HuH-7 (cell line): ENCODE results near the gene CMTM5.
"Not testable (repeated sequence)": the region's sequence is repeated elsewhere in the genome, so short reads cannot be mapped to it uniquely, and the experiment has no call there.

ENCODE experiments used
- DNase-seq: peaks from one replicate; pipeline ENCODE4 v3.0.0; 2011; ENCODE audit warnings: low spot score

The CMTM5 gene

DNA sequence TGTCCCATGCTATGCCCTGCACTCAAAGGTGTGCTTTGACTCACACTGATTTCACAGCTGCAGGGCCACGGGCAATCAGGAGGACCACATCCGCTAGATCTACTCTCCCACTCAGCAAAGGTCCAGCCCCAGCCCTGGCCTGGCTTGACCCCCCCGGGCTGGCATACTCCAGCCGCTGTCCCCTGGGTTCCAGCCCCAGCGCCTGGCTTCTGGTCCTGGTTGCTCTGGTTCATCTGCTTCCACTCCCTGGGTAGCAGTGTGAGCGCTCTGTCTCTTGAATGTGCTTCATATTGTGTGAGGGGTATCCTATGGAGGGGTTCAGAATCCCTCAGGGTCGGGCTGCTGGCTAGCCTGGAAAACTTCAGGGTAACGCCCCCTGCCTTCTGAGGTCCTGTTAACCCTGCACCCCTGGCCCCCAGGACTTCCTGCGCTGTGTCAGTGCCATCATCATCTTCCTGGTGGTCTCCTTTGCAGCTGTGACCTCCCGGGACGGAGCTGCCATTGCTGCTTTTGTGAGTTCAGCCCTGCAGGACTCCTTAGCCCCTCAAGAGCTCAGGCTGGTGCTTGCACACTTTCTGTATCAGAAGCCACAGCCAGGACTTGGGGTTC, 1.9 kb downstream of the CMTM5 start:
- no peak for DNase-seq

DNA sequence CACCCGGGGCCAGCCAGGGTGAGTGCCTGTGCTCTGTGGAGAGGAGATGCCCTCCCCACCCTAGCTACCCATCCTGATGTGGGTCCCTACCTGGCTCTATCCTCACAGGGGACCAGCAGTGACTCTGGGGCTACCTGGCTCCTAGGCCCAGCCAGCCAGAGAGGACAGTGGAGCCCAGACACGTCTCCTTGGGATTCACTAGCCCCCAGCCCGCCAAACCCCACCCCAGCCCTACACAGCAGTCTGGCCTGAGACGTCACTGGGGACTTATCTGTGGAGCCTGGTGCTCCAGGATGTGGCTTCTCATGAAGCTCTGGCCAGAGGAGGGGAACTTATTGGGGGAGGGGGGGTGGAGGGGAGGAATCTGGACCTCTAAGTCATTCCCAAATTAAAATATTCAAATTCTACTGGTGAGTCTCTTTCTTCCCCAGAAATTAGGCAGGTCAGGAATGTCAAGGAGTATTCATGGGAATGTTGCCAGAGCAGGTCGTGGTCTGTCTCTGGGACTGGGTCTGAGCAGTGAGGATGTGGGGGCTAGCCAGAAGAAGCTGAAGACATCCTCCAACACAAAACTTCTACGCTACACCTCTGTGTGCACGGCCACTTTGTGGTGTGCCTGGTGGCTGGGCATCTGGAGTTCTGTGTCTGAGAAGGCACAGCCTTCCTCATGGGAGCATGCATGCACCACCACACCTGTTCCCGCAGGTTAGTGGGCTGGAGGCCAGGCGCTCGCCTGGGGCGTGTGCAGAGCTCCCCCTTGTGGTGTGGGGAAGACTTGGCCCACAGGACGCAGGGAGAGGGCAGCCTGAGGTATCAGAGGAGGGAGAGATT, 2.7 kb downstream of the CMTM5 start:
- peak; percentile 82 for DNase-seq

- no peak for DNase-seq
These were observed 3.5 kb downstream of the CMTM5 start for GRCh38 chr14:23380197-23380914.

DNA sequence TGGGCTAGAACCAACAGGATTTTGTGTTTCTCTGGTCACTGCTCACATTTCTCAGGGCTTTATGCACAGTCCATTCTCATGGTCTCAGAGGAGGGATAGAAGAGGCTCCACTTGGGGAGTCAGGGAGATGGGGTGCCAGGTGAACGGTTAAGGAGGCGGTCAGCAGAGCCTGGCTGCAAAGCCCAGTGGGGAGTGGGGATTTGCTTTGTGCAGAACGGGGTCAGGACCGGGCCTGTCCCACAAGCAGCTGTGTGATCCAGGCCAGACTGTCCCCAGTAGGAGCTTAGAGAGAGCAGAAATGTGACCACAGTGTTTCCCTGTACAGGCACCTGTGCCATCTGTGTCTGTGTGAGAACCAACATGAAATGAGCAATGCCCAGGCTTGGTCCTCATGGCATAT, 4.1 kb downstream of the CMTM5 start:
- no peak for DNase-seq

GRCh38 chr14:23381871-23382270, 5.0 kb downstream of the CMTM5 start:
- DNase-seq, result no peak

GRCh38 chr14:23382276-23382675, 5.4 kb downstream of the CMTM5 start:
- DNase-seq, result no peak

GRCh38 chr14:23382731-23383440, 6.0 kb downstream of the CMTM5 start:
- no peak for DNase-seq

DNA sequence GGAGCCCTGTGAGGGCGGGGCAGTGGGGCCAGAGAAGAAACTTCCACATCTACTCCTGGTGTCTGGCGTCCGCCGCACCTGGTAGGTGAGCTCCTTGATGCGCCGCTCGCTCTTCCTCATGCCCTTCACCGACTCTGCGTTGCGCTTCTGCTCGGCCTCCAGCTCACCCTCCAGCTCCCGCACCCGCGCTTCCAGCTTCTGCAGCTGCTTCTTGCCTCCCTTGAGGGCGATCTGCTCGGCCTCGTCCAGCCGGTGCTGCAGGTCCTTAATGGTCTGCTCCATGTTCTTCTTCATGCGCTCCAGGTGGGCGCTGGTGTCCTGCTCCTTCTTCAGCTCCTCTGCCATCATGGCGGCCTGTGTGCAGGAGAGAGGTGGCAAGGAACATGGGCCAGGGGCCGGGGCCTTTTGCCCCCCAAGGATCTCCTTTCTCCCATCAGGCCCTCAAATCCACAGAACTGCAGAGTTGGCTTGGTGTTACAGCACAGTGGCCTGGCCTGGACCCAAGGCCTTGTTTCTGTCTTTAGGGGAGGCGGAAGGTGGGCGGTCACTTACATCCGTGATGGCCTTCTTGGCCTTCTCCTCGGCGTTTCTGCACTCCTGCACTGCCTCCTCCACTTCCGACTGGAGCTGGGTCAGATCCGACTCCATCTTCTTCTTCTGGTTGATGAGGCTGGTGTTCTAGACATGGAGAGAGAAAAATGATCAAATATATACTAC, 7.7 kb downstream of the CMTM5 start:
- no peak for DNase-seq

DNA sequence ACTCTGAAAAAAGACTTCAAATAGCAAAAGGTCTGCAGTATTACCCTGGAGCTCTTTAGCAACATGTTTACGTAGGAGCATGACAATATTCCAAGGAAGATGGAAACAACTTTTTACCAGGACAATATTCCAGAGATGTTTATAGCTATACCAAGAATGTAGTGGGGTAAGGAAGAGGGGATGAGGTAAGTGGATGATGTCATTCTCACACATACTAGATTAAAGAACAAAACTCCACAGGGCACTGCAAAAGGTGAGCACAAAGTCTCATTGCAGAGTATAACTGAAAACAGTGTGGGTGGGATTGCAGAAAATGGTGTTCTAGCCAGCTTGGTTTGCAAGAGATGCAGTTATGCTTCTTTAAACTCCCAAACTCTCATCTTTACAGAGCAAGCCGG, 8.4 kb downstream of the CMTM5 start:
- DNase-seq, result no peak

GRCh38 chr14:23385642-23386265, 8.9 kb downstream of the CMTM5 start:
- DNase-seq, result no peak

DNA sequence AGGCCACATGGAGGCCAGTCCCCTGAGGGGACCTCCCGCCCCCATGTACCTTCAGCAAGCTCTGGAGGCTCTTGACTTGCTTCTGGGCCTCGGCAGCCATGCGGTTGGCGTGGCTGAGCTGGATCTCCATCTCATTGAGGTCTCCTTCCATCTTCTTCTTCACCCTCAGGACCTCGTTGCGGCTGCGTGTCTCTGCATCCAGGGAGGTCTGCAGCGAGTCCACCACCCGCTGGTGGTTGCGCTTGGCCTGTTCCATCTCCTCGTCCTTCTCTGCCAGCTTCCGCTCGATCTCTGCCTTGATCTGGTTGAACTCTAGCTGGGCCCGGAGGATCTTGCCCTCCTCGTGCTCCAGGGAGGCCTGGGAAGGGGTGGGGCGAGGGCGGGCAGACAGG, 9.4 kb downstream of the CMTM5 start:
- not testable (repeated sequence) for DNase-seq

DNA sequence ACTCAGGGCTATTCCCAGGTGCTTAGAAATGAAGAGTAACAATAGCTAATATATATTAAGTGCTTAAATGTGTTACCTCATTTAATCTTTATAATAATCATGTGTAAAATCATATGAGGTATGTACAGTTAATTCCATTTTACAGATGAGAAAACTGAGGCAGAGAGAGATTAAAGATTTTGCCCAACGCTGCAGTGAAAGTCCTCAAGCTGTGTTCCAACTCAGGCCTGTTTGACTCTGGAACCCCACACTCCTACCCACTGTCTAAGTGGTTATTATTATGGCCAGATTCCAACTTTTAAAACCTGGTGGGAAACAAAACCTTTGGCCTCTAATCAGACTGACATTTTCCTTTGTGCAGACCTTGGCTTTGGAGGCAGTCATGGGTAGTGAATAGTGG, 10.2 kb downstream of the CMTM5 start:
- DNase-seq, result no peak

DNA sequence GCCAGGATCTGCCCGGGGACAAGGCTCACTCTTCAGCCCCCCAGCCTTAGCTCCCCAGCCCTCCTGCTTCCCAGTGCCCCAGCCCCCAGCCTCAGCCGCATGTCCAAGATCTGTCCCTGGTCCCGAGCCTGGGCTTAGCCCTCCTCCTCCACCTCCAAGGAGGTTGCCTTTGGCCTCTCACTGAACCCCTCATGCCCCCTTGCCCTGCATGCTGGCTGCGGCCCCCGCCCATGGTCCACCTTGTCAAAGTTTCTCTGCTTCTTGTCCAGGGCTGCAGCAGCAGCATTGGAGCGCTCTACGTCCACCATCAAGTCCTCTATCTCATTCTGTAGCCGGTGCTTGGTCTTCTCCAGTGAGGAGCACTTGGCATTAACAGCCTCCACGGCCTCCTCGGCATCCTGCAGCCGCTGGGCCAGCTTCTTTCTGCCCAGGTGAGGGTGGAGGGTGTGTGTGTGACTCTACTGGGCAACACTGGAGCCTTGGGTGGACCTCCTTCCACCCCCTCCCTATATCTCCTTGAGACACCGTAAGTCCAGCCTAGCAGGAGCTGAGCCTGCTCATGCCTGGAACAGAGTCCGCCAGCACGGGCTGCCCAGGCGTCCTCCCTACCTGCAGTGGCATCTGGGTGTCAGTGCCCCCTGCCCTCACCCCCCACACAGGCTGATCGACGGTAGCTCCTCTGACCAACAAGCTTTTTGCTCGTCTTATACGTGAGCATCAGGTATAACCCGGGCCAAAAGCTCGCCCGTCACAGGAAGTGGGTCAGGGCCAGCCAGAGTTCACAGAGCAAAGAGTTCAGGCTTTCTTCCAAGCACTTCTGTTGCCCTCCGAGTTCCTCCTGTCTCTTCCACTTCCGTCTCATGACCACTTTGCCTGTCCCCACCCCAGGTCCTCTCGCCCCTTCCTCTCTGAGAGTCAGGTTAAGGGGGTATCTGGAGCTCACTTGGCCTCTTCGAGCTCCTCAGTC, 11.4 kb downstream of the CMTM5 start:
- no peak for DNase-seq

DNA sequence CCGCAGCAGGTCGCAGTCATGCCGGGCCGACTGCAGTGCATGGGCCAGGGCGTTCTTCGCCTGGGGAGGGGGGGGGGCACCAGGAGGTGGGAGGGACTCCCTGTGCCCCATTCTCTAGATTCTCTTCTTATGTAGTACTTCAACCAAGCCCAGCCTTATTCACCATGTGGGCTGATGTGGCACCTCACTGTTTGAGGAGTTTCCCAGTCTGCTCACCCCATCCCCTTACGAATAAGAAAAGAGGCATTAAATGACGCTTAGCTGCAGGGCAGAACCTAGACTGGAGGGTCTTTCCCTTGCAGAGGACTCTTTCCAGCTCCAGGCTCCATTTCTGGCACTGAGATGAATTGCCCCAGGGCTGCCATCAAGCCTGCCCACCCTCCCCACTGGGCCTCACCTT, 12.2 kb downstream of the CMTM5 start:
- no peak for DNase-seq

- DNase-seq, result no peak
These were observed 12.6 kb downstream of the CMTM5 start for GRCh38 chr14:23389396-23389795.

- DNase-seq, result not testable (repeated sequence)
These were observed 13.0 kb downstream of the CMTM5 start for GRCh38 chr14:23389871-23390270.

DNA sequence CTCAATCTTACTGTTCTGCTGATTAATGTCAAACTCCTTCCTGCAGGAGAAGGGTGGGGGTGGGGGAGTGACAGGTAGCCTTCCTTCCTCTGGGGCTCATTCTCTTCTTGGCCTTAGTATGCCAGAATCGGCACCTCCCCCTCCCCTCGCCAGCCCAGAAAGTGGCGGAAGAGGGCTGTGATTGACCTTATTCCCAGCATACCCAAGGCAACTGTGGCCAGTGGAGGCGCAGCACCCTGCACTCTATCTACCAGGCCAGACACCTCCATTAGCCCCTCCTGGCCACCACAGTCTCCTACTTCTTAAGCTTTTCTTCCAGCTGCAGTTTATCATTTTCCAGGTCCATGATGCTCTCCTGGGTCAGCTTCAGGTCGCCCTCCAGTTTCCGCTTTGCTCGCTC, 15.8 kb downstream of the CMTM5 start:
- no peak for DNase-seq

GRCh38 chr14:23396126-23396525, 19.3 kb downstream of the CMTM5 start:
- no peak for DNase-seq

DNA sequence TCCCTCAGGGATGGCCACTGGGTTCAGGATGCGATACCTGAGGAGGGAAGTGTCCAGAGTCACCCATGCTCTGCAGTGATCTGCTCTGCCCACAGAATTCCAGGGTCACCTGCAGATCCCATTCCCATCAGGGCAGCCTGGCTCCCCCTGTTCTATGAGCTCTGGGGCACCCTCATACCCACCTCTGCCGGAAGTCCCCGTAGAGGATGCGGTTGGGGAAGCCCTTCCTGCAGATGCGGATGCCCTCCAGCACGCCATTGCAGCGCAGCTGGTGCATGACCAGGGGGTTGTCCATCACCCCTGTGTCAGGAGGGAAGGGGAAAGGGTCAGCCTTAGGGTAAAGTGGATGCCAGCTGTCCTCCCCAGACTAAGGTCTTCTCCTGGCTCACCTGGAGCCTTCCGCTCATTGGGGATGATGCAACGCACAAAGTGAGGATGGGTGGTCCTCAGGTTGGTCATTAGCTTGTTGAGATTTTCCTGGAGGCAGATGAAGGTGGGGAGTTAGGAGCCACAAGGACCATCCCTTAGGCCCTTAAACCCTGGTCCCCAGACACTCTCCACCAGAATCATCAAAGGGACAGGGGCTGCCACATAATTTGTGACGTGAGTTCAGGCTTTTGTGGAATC, 20.0 kb downstream of the CMTM5 start:
- no peak for DNase-seq

DNA sequence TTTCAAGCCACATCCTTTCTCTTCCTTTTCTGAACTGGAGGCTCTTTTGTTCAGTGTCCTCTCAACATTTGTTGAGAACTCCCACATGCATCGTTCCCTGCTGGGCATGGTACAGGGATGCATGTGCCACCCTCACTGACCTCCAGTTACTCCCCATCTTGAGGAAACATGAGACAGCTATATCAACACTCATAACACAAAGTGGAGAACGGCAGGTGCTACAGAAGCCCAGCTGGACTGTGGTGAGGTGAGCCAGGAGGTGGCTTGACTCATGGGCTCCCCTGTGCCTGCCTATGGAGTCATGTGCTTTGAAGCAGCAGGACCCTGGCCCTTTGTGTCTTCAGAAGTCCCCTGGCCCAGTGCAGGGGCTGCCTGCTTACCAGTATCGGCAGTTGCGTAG, 21.5 kb downstream of the CMTM5 start:
- DNase-seq, result no peak
